GM19467 (cell line): ENCODE data around the gene BHLHE40.

Experiments used
- ATAC-seq: cut with Tn5 transposase; IDR thresholded peaks from one replicate; pipeline ENCODE4 v1.9.1; 2021; ENCODE audit warnings: mild to moderate bottlenecking, moderate library complexity; ENCODE audit not compliant: unreplicated experiment

Gene BHLHE40

GRCh38 chr3:4997946-4998345, 18.7 kb downstream of the BHLHE40 start:
- ATAC-seq: no peak

GRCh38 chr3:4999531-5000184, 20.4 kb downstream of the BHLHE40 start:
- ATAC-seq: no peak

DNA sequence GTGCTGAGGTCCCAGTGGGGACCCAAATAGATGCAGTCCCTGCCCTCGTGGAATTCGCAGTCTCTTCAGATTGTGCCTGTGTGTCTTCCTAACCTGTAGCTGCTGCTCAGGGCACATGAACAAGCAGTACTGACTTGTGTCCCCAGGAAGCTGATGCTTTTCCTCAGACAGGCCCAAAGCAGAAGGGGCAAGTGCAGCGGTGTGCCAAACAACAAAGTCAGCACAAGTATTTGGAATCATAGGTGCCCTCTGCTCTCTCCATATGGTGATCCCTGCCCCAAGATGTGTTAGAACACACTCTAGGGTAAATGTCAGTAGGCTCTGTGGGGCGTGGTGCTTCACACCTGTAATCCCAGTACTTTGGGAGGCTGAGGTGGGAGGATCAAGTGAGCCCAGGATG, 21.9 kb downstream of the BHLHE40 start:
- ATAC-seq: no peak

DNA sequence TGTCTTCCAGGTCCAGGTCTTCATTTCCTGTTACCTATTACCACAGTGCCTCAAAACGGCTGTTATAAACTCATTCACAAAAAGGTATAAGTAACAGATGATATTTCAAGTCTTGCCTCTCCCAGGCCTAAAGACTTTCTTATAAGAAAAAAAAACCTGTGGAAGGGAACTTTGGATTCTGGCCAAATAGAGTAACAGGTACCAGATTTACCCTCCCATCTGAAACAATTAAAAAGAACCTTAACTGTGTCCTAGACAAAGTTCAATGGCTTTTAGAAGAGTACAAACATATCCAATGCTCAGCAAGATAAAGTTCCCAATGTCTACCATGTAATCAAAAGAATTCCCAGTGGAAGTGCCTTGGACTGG, 22.6 kb downstream of the BHLHE40 start:
- ATAC-seq: no peak

DNA sequence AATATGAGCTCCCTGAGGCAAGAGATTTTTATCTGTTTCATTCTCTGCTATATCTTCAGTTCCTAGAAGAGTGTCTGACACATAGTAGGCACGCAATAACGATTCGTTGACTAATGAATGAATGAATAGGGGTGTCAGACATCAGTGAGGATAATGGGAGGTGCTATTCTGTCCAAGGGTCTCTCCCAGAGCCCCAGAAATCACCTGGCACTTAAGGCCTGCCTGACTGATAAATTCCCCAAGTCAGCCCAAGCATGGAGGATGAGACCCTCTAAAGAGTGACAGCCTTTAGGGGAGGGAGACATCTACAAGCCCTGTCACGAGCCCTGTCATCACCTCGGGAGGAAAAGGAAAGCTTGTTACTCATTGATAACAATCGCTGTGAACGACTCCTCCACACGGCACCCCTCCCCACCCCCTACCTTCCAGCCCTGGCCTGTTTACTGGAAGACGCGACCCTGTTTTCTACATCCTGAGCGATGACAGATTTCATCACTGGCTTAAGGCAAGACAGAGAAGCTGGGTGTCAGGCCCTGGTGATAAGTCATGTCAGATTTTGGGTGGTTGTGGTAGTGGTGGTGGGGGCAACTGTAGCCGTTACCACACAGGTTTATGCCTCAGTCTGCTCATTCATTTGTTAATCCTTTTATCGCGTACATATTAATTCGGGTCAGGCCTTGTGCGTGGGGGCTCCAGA, 23.1 kb downstream of the BHLHE40 start:
- ATAC-seq: no peak

DNA sequence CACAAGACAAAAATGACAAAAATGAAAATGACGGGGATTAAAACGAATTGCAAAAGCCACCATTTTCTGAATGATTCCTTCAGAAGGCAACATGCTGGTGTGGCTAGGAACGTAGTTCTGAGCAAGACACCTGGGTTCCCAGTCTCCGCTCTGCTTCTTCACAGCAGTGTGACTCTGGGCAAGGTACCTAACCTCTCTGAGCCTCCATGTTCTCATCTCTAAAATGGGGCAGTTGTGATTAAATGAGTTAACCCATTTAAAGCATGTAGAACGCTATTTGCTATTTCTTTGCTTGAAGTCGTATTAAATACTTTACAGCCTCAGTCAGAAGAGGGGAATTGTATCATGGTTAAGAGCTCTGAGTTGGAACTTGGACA, 23.6 kb downstream of the BHLHE40 start:
- no peak for ATAC-seq

- ATAC-seq: no peak
Measured at GRCh38 chr3:5004319-5005152, 25.3 kb downstream of the BHLHE40 start.

DNA sequence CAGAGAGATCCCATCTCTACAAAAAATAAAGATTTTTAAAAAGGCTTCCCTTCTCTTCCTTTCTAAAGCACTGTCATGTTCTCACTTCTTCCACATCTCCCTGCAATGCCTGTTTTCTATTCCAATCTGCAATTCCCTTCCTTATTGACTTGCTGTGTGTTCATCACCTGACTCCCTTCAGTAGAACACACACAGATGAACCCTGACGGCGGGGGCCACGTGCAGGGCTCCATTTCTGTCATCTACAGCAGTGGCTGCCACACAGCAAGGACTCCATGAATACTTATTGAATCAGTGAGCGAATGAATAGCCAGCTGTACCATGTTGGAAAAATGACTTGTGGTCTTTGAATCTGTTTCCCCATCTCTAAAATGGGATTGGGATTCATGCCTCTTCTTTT, 26.1 kb downstream of the BHLHE40 start:
- ATAC-seq: no peak

DNA sequence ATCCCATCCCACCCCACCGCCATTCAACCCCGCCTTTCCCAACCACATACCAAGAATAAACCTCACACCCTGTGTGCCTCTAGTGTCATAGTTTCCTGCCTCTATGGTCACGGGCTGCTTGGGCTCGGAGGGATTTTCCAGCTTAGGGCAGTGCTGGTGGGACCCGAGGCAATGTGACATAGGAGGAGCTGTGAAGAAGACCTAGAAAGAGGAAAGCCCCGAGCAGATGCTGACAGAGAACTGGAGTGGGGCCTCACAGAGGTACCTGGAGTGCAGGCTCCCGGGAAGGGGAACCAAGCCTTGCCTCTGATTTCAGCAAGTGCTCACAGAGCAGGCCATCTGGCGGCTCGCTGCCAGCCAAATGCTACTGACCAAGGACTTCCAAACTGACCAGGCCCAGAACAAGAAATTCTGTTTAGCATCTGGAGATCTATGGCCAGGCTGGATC, 27.5 kb downstream of the BHLHE40 start:
- peak; percentile 51 for ATAC-seq

DNA sequence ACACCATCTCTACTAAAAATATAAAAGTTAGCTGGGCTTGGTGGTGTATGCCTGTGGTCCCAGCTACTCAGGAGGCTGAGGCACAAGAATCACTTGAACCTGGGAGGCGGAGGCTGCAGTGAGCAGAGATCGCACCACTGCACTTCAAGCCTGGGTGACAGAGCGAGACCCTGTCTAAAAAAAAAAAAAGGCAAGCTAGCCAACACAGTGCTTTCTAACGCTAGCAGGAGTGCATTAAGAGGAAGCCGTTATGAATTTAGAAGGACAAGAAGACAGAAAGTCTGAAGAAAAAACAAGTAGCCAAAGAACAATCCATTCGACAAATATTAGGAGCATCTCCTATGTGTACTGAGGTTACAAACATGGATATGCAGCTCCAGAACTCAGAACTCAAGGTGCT, 28.6 kb downstream of the BHLHE40 start:
- no peak for ATAC-seq

GRCh38 chr3:5009506-5010109, 30.4 kb downstream of the BHLHE40 start:
- no peak for ATAC-seq

DNA sequence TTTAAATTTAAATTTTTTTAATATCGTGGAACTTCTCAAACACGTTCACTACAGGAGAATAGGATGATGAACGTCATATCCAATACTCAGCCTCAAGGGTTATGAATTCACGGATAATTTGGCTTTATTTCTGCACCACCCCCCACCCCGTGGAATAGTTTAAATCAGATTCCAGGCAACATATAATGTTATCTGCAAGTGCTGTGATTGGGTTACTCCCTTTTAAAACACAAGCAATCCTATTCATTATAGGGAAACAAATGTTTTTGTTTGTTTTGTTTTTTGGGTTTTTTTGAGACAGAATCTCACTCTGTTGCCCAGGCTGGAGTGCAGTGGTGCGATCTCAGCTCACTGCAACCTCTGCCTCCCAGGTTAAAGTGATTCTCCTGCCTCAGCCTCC, 30.9 kb downstream of the BHLHE40 start:
- no peak for ATAC-seq

DNA sequence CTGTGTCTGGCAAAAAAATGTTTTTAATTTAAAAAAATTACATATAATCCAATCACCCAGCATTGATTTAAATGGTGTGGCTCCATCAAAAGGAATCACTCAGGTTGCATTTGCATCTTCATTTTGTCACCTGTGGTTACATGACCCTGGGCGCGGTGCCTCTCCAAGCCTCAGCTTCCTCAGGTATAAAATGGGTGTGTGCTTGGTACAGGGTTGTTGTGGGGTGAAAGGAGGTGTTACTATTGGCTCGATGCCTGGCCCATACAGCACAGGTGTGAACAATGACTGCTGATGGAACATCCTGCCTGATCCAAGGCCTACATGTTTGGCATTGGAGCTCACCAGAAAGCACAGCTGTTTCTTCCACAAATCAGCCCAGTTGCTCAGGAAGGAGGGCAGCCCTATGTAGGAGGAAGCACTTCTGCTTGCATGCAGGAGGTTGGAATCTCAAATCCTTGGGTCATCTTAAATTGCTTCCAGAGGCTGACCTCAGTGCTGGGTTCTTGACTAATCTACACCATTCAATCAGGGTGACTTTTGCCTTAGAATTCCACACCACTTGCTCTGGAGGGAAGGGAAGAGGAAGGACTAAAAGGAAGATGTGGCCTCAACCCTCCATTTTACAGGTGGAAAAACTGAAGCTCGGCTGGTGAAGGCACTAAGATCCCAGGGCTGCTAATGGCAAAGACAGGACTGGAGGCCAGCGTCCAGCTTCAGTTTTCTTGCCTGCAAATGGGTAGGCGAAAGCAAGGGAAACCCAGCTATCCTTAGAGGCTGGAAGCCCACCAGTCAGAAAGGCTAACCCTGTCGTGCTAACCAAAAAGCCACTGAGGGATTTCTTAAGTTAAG, 31.7 kb downstream of the BHLHE40 start:
- ATAC-seq: no peak

DNA sequence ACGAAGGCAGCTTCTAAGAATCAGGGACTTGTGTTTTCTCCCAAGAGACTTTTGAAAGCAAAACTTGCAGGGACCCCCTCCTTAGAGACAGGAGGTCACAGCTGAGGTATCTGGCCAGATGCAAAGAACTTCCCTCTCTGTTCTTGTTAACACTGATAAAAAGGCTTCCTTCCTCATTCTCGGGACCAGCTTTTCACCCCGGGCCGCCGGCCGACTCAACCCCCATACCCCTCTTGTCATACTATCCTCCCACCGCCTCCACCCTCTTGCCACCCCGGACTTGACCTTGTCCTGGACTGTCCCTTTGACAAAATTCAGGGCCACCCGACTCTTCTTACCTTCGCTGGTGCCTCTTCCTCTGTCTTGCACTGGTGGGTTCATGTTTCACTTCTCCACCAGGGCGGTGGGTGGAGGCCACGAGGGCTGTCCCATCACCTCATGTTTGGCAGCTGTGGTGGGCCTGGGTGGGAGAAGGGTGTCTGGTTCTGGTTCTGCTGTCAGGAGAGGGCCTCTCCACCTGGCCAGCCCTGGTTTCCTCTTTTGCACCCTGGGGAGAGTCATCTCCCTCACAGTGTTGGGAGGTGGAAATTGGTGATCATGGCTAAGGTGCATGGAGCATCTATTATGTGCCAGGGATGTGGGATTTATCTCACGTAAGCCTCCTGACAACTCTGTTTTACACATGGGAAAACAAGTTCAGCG, 32.5 kb downstream of the BHLHE40 start:
- ATAC-seq: peak; percentile 52

DNA sequence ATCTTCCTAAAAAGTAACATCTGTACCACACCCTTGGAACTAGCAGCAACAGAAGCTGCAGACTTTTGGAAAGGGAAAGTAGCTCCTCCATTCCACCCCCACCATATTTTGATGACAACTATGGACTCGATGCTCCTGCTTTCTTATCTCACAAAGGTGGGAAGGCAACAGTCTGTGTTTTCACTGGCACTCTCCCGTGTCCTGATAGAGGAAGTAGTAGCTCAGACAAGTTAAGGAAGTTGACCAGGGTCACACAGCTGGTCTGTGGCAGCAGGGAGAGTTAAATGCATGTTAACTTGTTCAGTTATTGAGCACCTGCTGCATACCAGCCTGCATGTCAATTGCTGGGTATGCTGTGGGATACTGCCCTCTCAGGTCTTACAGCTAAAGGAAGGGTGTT, 33.1 kb downstream of the BHLHE40 start:
- ATAC-seq: no peak

GRCh38 chr3:5013021-5013906, 34.0 kb downstream of the BHLHE40 start:
- no peak for ATAC-seq

DNA sequence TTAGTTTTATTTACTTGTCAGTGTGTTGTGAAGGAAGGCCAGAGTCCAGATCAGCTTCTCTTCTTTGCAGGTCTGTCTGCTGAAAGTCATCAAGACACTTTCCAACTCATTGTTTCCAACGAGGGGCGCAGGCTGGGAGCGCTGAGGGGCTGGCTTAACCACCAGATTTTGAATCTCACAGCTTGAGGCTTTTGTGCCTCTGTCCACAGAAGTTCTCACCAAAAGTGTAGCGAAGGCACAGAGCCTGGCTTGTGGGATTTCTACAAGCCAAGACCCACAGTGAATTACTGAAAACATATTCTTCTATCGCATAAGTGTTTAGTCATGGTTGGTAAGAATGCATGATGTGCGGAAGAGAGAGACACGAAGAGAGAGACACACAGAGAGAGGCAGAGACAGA, 35.2 kb downstream of the BHLHE40 start:
- ATAC-seq: no peak

- ATAC-seq: no peak
Measured at GRCh38 chr3:5015056-5015455, 35.8 kb downstream of the BHLHE40 start.
